WTC11 (cell line): Measurements from ENCODE around the gene NEDD4L. TPM values are rescaled to one million over a fixed set of nuclear protein-coding genes. Genes with fewer than 3 reads are reported as not detected.
A peak's percentile ranks its signal among the peaks of the same experiment; 100 is the strongest.

Source experiments
- ATAC-seq: fragments of 200-7000 bp; cut with Tn5 transposase; 2 replicates; pipeline ENCODE4 v1.10.0; 2021; ENCODE audit warnings: mild to moderate bottlenecking, moderate library complexity
- CTCF ChIA-PET: fragments of 300-600 bp; sonication (Branson Sonifier 250); formaldehyde crosslinking; loops from one replicate; lab custom pipeline; 2021; ENCODE audit warnings: antibody characterized with exemption; lab: Charles Lee
- POLR2A ChIA-PET: fragments of 350-600 bp; sonication (Branson Sonifier 250); formaldehyde crosslinking; loops from one replicate; lab custom pipeline; 2021; ENCODE audit warnings: antibody characterized with exemption; lab: Charles Lee
- DNase-seq: peaks from one replicate; pipeline ENCODE4 v3.0.0; 2021; ENCODE audit warnings: low spot score
- H3K27ac Mint-ChIP-seq: 2 replicates; pipeline ENCODE4 v1.8.0; 2021; ENCODE audit warnings: mixed read lengths
- H3K27me3 Mint-ChIP-seq: 2 replicates; pipeline ENCODE4 v1.8.0; 2021; ENCODE audit warnings: low read depth, mild to moderate bottlenecking, moderate library complexity, mixed read lengths
- H3K36me3 Mint-ChIP-seq: 2 replicates; pipeline ENCODE4 v1.8.0; 2021; ENCODE audit warnings: mixed read lengths
- H3K4me1 Mint-ChIP-seq: 2 replicates; pipeline ENCODE4 v1.8.0; 2022; ENCODE audit warnings: mixed read lengths
- H3K4me3 Mint-ChIP-seq: 2 replicates; pipeline ENCODE4 v1.8.0; 2021; ENCODE audit warnings: mild to moderate bottlenecking, moderate library complexity, mixed read lengths
- H3K9me3 Mint-ChIP-seq: 2 replicates; pipeline ENCODE4 v1.8.0; 2021; ENCODE audit warnings: mixed read lengths
- CBFB ChIP-seq: sonication (generic); formaldehyde crosslinking; IDR thresholded peaks from 2 replicates; pipeline ENCODE4 v1.8.1; 2022; ENCODE audit warnings: mild to moderate bottlenecking, low read depth, missing genetic modification reagents
- EMX1 ChIP-seq: fragments of 250-450 bp; sonication (Bioruptor Pico); IDR thresholded peaks from 2 replicates; pipeline ENCODE4 v1.8.0; 2021; ENCODE audit warnings: mild to moderate bottlenecking
- ETV6 ChIP-seq: sonication (generic); formaldehyde crosslinking; IDR thresholded peaks from 2 replicates; pipeline ENCODE4 v1.8.1; 2022; ENCODE audit warnings: mild to moderate bottlenecking, missing genetic modification reagents
- FOXJ3 ChIP-seq: sonication (generic); formaldehyde crosslinking; IDR thresholded peaks from 2 replicates; pipeline ENCODE4 v1.9.0; 2021; ENCODE audit warnings: missing genetic modification reagents, mild to moderate bottlenecking, borderline replicate concordance
- FOXK1 ChIP-seq: sonication (generic); formaldehyde crosslinking; IDR thresholded peaks from 2 replicates; pipeline ENCODE4 v1.8.0; 2022; ENCODE audit warnings: mild to moderate bottlenecking, moderate library complexity, missing genetic modification reagents
- MXD4 ChIP-seq: fragments of 250-450 bp; sonication (Bioruptor Pico); IDR thresholded peaks from 2 replicates; pipeline ENCODE4 v1.8.0; 2021; ENCODE audit warnings: mild to moderate bottlenecking, moderate library complexity, borderline replicate concordance
- MYBL2 ChIP-seq: sonication (generic); formaldehyde crosslinking; IDR thresholded peaks from 2 replicates; pipeline ENCODE4 v1.8.1; 2023; ENCODE audit warnings: mild to moderate bottlenecking, moderate library complexity, missing genetic modification reagents
- NFE2L1 ChIP-seq: sonication (generic); formaldehyde crosslinking; IDR thresholded peaks from 2 replicates; pipeline ENCODE4 v1.8.1; 2023; ENCODE audit warnings: missing genetic modification reagents
- NR1H2 ChIP-seq: sonication (generic); formaldehyde crosslinking; IDR thresholded peaks from 2 replicates; pipeline ENCODE4 v1.9.0; 2021; ENCODE audit warnings: mild to moderate bottlenecking, moderate library complexity, missing genetic modification reagents
- OVOL2 ChIP-seq: fragments of 250-450 bp; sonication (Bioruptor Pico); IDR thresholded peaks from 2 replicates; pipeline ENCODE4 v1.9.0; 2021; ENCODE audit warnings: mild to moderate bottlenecking, borderline replicate concordance
- RELA ChIP-seq: sonication (generic); formaldehyde crosslinking; IDR thresholded peaks from 2 replicates; pipeline ENCODE4 v1.8.1; 2022; ENCODE audit warnings: missing genetic modification reagents, mild to moderate bottlenecking, borderline replicate concordance
- TEAD1 ChIP-seq: sonication (generic); formaldehyde crosslinking; IDR thresholded peaks from 2 replicates; pipeline ENCODE4 v1.8.0; 2022; ENCODE audit warnings: mild to moderate bottlenecking, missing genetic modification reagents
- TP53 ChIP-seq: sonication (generic); formaldehyde crosslinking; IDR thresholded peaks from 2 replicates; pipeline ENCODE4 v1.8.1; 2023; ENCODE audit warnings: mild to moderate bottlenecking, missing genetic modification reagents
- ZNF317 ChIP-seq: sonication (generic); formaldehyde crosslinking; IDR thresholded peaks from 2 replicates; pipeline ENCODE4 v1.8.1; 2023; ENCODE audit warnings: low read depth, mild to moderate bottlenecking, moderate library complexity, missing genetic modification reagents, borderline replicate concordance
- ZNF416 ChIP-seq: fragments of 250-450 bp; sonication (Bioruptor Pico); IDR thresholded peaks from 2 replicates; pipeline ENCODE4 v1.9.0; 2021; ENCODE audit warnings: mild to moderate bottlenecking, inconsistent platforms
- total RNA-seq: library from RNA; stranded (reverse); gene quantifications from 3 replicates; pipeline ENCODE4 v1.2.3, GENCODE V29; 2021
- TF ChIP-seq, protein P1 (sequence below): sonication (generic); formaldehyde crosslinking; IDR thresholded peaks from 2 replicates; pipeline ENCODE4 v1.8.0; 2022; ENCODE audit warnings: mild to moderate bottlenecking, missing genetic modification reagents
- TF ChIP-seq, protein P2 (sequence below): fragments of 250-450 bp; sonication (Bioruptor Pico); IDR thresholded peaks from 2 replicates; pipeline ENCODE4 v1.9.0; 2021; ENCODE audit warnings: mild to moderate bottlenecking
- TF ChIP-seq, protein P3 (sequence below): sonication (generic); formaldehyde crosslinking; IDR thresholded peaks from 2 replicates; pipeline ENCODE4 v1.8.1; 2023; ENCODE audit warnings: mild to moderate bottlenecking, missing genetic modification reagents
- TF ChIP-seq, protein P4 (sequence below): sonication (generic); formaldehyde crosslinking; IDR thresholded peaks from 2 replicates; pipeline ENCODE4 v1.8.1; 2022; ENCODE audit warnings: missing genetic modification reagents, borderline replicate concordance
- TF ChIP-seq, protein P5 (sequence below): fragments of 250-450 bp; sonication (Bioruptor Pico); IDR thresholded peaks from 2 replicates; pipeline ENCODE4 v1.8.0; 2021; ENCODE audit warnings: mild to moderate bottlenecking
- TF ChIP-seq, protein P6 (sequence below): sonication (generic); formaldehyde crosslinking; IDR thresholded peaks from 2 replicates; pipeline ENCODE4 v1.8.0; 2023; ENCODE audit warnings: missing genetic modification reagents

NEDD4L gene
- total RNA-seq, 1 experiment from 2014 or later: 88.0 TPM

DNA sequence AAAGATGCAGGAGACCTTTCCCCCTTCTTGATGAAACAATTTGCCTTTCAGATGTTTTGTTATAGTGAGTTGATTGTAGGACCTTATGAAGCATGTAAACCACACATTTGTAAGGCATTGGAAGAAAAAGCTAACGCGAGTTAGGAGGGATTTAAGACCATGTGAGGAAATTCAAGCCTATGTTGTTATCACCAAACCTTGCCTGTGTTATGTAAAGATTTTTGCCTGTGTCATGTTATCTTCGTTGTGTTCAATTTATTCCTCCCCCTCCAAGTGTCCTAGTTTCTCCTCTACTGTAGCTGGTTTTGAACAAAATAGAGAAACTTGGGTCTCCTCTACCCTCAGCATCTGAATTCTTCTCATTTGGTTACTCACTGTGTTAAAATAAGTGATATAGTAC, 173.0 kb downstream of the NEDD4L start:
- TF ChIP-seq CBFB (CRISPR knock-in tag) (no peak), FOXK1 (CRISPR knock-in tag) (no peak), ETV6 (CRISPR knock-in tag) (no peak), ZNF416 (CRISPR knock-in tag) (no peak), MXD4 (CRISPR knock-in tag) (no peak), TP53 (no peak), NR1H2 (no peak), RELA (CRISPR knock-in tag) (no peak), EMX1 (CRISPR knock-in tag) (no peak), ZNF317 (CRISPR knock-in tag) (no peak), FOXJ3 (CRISPR knock-in tag) (no peak), OVOL2 (CRISPR knock-in tag) (no peak), MYBL2 (CRISPR knock-in tag) (no peak), NFE2L1 (CRISPR knock-in tag) (no peak)
- TF ChIP-seq, protein P1, sequence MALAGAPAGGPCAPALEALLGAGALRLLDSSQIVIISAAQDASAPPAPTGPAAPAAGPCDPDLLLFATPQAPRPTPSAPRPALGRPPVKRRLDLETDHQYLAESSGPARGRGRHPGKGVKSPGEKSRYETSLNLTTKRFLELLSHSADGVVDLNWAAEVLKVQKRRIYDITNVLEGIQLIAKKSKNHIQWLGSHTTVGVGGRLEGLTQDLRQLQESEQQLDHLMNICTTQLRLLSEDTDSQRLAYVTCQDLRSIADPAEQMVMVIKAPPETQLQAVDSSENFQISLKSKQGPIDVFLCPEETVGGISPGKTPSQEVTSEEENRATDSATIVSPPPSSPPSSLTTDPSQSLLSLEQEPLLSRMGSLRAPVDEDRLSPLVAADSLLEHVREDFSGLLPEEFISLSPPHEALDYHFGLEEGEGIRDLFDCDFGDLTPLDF: no peak
- TF ChIP-seq, protein P2, sequence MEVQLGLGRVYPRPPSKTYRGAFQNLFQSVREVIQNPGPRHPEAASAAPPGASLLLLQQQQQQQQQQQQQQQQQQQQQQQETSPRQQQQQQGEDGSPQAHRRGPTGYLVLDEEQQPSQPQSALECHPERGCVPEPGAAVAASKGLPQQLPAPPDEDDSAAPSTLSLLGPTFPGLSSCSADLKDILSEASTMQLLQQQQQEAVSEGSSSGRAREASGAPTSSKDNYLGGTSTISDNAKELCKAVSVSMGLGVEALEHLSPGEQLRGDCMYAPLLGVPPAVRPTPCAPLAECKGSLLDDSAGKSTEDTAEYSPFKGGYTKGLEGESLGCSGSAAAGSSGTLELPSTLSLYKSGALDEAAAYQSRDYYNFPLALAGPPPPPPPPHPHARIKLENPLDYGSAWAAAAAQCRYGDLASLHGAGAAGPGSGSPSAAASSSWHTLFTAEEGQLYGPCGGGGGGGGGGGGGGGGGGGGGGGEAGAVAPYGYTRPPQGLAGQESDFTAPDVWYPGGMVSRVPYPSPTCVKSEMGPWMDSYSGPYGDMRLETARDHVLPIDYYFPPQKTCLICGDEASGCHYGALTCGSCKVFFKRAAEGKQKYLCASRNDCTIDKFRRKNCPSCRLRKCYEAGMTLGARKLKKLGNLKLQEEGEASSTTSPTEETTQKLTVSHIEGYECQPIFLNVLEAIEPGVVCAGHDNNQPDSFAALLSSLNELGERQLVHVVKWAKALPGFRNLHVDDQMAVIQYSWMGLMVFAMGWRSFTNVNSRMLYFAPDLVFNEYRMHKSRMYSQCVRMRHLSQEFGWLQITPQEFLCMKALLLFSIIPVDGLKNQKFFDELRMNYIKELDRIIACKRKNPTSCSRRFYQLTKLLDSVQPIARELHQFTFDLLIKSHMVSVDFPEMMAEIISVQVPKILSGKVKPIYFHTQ (CRISPR knock-in tag): no peak
- TF ChIP-seq, protein P3, sequence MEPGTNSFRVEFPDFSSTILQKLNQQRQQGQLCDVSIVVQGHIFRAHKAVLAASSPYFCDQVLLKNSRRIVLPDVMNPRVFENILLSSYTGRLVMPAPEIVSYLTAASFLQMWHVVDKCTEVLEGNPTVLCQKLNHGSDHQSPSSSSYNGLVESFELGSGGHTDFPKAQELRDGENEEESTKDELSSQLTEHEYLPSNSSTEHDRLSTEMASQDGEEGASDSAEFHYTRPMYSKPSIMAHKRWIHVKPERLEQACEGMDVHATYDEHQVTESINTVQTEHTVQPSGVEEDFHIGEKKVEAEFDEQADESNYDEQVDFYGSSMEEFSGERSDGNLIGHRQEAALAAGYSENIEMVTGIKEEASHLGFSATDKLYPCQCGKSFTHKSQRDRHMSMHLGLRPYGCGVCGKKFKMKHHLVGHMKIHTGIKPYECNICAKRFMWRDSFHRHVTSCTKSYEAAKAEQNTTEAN (CRISPR knock-in tag): no peak
- TF ChIP-seq, protein P4, sequence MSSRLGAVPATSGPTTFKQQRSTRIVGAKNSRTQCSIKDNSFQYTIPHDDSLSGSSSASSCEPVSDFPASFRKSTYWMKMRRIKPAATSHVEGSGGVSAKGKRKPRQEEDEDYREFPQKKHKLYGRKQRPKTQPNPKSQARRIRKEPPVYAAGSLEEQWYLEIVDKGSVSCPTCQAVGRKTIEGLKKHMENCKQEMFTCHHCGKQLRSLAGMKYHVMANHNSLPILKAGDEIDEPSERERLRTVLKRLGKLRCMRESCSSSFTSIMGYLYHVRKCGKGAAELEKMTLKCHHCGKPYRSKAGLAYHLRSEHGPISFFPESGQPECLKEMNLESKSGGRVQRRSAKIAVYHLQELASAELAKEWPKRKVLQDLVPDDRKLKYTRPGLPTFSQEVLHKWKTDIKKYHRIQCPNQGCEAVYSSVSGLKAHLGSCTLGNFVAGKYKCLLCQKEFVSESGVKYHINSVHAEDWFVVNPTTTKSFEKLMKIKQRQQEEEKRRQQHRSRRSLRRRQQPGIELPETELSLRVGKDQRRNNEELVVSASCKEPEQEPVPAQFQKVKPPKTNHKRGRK (CRISPR knock-in tag): no peak
- TF ChIP-seq, protein P5, sequence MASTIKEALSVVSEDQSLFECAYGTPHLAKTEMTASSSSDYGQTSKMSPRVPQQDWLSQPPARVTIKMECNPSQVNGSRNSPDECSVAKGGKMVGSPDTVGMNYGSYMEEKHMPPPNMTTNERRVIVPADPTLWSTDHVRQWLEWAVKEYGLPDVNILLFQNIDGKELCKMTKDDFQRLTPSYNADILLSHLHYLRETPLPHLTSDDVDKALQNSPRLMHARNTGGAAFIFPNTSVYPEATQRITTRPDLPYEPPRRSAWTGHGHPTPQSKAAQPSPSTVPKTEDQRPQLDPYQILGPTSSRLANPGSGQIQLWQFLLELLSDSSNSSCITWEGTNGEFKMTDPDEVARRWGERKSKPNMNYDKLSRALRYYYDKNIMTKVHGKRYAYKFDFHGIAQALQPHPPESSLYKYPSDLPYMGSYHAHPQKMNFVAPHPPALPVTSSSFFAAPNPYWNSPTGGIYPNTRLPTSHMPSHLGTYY: no peak
- DNase-seq (no peak), ATAC-seq (no peak)
- H3K36me3 Mint-ChIP-seq: no peaks in the 10 kb centered on the region
- H3K4me3 Mint-ChIP-seq: no peak overlapping the region
- H3K9me3 Mint-ChIP-seq: no peaks in the 10 kb centered on the region
- peaks cover 69% of the 10 kb centered on the region for H3K4me1 Mint-ChIP-seq
- peak overlapping the region; percentile 37 for H3K27ac Mint-ChIP-seq
- ChIA-PET POLR2A (no interaction called here), CTCF (no interaction called here)
- H3K27me3 Mint-ChIP-seq: no peaks in the 10 kb centered on the region

DNA sequence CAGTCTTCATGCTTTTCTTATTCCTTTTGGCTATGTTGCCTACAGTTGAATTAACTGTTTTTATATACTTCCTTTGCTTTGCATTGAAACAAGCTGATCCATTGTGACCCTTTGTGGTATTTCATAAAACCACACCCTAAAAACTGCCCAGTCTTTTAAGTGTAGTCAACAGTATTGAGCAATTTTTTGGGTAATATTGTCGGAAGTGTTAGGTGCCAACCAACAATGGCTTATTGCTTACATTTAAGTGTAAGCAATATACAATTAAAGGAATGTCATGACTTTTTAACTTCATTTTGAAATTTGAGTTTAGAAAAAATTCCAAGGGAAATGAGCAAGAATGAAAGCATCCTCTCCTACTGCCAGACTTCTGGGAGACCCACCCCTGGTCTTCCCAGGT, 174.1 kb downstream of the NEDD4L start:
- H3K27me3 Mint-ChIP-seq: no peaks in the 10 kb centered on the region
- ATAC-seq (no peak), DNase-seq (no peak)
- no peaks in the 10 kb centered on the region for H3K9me3 Mint-ChIP-seq
- no peak overlapping the region for H3K4me3 Mint-ChIP-seq
- no peak for TF ChIP-seq TEAD1 (CRISPR knock-in tag)
- TF ChIP-seq MXD4 (CRISPR knock-in tag): no peak
- TF ChIP-seq, protein P6, sequence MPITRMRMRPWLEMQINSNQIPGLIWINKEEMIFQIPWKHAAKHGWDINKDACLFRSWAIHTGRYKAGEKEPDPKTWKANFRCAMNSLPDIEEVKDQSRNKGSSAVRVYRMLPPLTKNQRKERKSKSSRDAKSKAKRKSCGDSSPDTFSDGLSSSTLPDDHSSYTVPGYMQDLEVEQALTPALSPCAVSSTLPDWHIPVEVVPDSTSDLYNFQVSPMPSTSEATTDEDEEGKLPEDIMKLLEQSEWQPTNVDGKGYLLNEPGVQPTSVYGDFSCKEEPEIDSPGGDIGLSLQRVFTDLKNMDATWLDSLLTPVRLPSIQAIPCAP (CRISPR knock-in tag): no peak
- ChIA-PET POLR2A (no interaction called here), CTCF (no interaction called here)
- H3K4me1 Mint-ChIP-seq: peaks cover 79% of the 10 kb centered on the region
- H3K27ac Mint-ChIP-seq: no peak overlapping the region
- H3K36me3 Mint-ChIP-seq: no peaks in the 10 kb centered on the region
